ENCODE data around the gene RAMP2.

Gene RAMP2

GRCh38 chr17:42791948-42792347 is 30.9 kb downstream of the RAMP2 start:
- in situ Hi-C loops (cut with MboI; ENCODE audit: low sequenced_read_pairs): no loop called here

GRCh38 chr17:42792545-42792944 is 31.5 kb downstream of the RAMP2 start:
- in situ Hi-C loops (cut with MboI; ENCODE audit: low sequenced_read_pairs): no loop called here

GRCh38 chr17:42795061-42795460 is 34.0 kb downstream of the RAMP2 start:
- in situ Hi-C loops (cut with MboI; ENCODE audit: low sequenced_read_pairs): no loop called here

GRCh38 chr17:42795465-42795864 is 34.4 kb downstream of the RAMP2 start:
- in situ Hi-C loops (cut with MboI; ENCODE audit: low sequenced_read_pairs): no loop called here

GRCh38 chr17:42796066-42796758 is 35.2 kb downstream of the RAMP2 start:
- in situ Hi-C loops (cut with MboI; ENCODE audit: low sequenced_read_pairs): no loop called here

GRCh38 chr17:42797067-42798007 is 36.3 kb downstream of the RAMP2 start:
- in situ Hi-C loops (cut with MboI; ENCODE audit: low sequenced_read_pairs): no loop called here

- in situ Hi-C loops (cut with MboI; ENCODE audit: low sequenced_read_pairs): no loop called here
Measured at GRCh38 chr17:42798011-42798382, 37.0 kb downstream of the RAMP2 start.

- in situ Hi-C loops (cut with MboI; ENCODE audit: low sequenced_read_pairs): no loop called here
Measured at GRCh38 chr17:42798383-42799380, 37.7 kb downstream of the RAMP2 start, which contains the start of the genes CNTD1 and COA3. CNTD1 (plus strand) TSS chr17:42798861; CDS start chr17:42799068, 207 bp downstream. COA3 (minus strand) TSS chr17:42798704; CDS start chr17:42798681, 23 bp downstream.

GRCh38 chr17:42803074-42803883 is 42.3 kb downstream of the RAMP2 start:
- in situ Hi-C loops (cut with MboI; ENCODE audit: low sequenced_read_pairs): no loop called here

GRCh38 chr17:42804918-42805367 is 43.9 kb downstream of the RAMP2 start:
- in situ Hi-C loops (cut with MboI; ENCODE audit: low sequenced_read_pairs): no loop called here

GRCh38 chr17:42806249-42806648 is 45.2 kb downstream of the RAMP2 start:
- in situ Hi-C loops (cut with MboI; ENCODE audit: low sequenced_read_pairs): no loop called here

GRCh38 chr17:42809250-42809649 is 48.2 kb downstream of the RAMP2 start:
- in situ Hi-C loops (cut with MboI; ENCODE audit: low sequenced_read_pairs): no loop called here

Data from HL-60/S4 treated with phorbol 12-myristate 13-acetate at 8.2 ng/mL for 4 days and 3 days (cell line).